Muscle layer of duodenum (tissue), 2 donors: ENCODE measurements around the gene SYNPO.

Experiments used
- H3K27ac ChIP-seq: one replicate; pipeline ENCODE4 v1.7.0; 2013; ENCODE audit warnings: mild to moderate bottlenecking, low read length
- H3K27me3 ChIP-seq: one replicate; pipeline ENCODE4 v1.7.0; 2013; ENCODE audit warnings: low read depth, mild to moderate bottlenecking, control low read depth, low read length
- H3K36me3 ChIP-seq, 2 donors: one replicate each; pipeline ENCODE4 v1.7.0; 2013; ENCODE audit warnings: low read length in 2 of 2, control low read depth in 1 of 2, mild to moderate bottlenecking in 1 of 2; ENCODE audit not compliant: insufficient read depth in 2 of 2, control insufficient read depth in 1 of 2
- H3K4me1 ChIP-seq, 2 donors: one replicate each; pipeline ENCODE4 v1.7.0; 2013; ENCODE audit warnings: low read length in 2 of 2, mild to moderate bottlenecking in 2 of 2, control low read depth in 1 of 2, moderate library complexity in 1 of 2; ENCODE audit not compliant: insufficient read depth in 2 of 2, control insufficient read depth in 1 of 2
- H3K4me3 ChIP-seq, 2 donors: one replicate each; pipeline ENCODE4 v1.7.0; 2013; ENCODE audit warnings: low read length in 2 of 2, low read depth in 1 of 2, mild to moderate bottlenecking in 1 of 2
- H3K9me3 ChIP-seq, 2 donors: one replicate each; pipeline ENCODE4 v1.7.0; 2013; ENCODE audit warnings: low read length in 2 of 2, control low read depth in 1 of 2, mild to moderate bottlenecking in 1 of 2; ENCODE audit not compliant: control insufficient read depth in 1 of 2
- donor health status: healthy.

The SYNPO gene

GRCh38 chr5:150645070-150645700 is 4.7 kb downstream of the SYNPO start:
- H3K27ac ChIP-seq = no peak overlapping the region
- no peak overlapping the region for H3K4me3 ChIP-seq
- peaks cover 9 to 23% of the 10 kb centered on the region in 2 donors for H3K36me3 ChIP-seq
- H3K9me3 ChIP-seq = no peaks in the 10 kb centered on the region
- H3K27me3 ChIP-seq = no peaks in the 10 kb centered on the region
- H3K4me1 ChIP-seq = peaks cover 45 to 65% of the 10 kb centered on the region in 2 donors

GRCh38 chr5:150647275-150648251 is 7.1 kb downstream of the SYNPO start:
- Histone ChIP-seq H3K27ac (peak overlapping the region; percentile 14), H3K4me3 (no peak overlapping the region), H3K27me3 (no peaks in the 10 kb centered on the region), H3K9me3 (no peaks in the 10 kb centered on the region), H3K36me3 (peaks cover 11 to 31% of the 10 kb centered on the region in 2 donors), H3K4me1 (peaks cover 27 to 63% of the 10 kb centered on the region in 2 donors)

- H3K27ac ChIP-seq = no peak overlapping the region
- H3K27me3 ChIP-seq = no peaks in the 10 kb centered on the region
- no peaks in the 10 kb centered on the region for H3K9me3 ChIP-seq
- H3K4me3 ChIP-seq = no peak overlapping the region
- H3K4me1 ChIP-seq = peaks cover 25 to 63% of the 10 kb centered on the region in 2 donors
- peaks cover 11 to 31% of the 10 kb centered on the region in 2 donors for H3K36me3 ChIP-seq
Observed at GRCh38 chr5:150648294-150649107, 8.0 kb downstream of the SYNPO start.

- Histone ChIP-seq H3K27me3 (no peaks in the 10 kb centered on the region), H3K4me1 (peaks cover 24 to 65% of the 10 kb centered on the region in 2 donors)
Observed at GRCh38 chr5:150649108-150650020, 8.9 kb downstream of the SYNPO start.

DNA sequence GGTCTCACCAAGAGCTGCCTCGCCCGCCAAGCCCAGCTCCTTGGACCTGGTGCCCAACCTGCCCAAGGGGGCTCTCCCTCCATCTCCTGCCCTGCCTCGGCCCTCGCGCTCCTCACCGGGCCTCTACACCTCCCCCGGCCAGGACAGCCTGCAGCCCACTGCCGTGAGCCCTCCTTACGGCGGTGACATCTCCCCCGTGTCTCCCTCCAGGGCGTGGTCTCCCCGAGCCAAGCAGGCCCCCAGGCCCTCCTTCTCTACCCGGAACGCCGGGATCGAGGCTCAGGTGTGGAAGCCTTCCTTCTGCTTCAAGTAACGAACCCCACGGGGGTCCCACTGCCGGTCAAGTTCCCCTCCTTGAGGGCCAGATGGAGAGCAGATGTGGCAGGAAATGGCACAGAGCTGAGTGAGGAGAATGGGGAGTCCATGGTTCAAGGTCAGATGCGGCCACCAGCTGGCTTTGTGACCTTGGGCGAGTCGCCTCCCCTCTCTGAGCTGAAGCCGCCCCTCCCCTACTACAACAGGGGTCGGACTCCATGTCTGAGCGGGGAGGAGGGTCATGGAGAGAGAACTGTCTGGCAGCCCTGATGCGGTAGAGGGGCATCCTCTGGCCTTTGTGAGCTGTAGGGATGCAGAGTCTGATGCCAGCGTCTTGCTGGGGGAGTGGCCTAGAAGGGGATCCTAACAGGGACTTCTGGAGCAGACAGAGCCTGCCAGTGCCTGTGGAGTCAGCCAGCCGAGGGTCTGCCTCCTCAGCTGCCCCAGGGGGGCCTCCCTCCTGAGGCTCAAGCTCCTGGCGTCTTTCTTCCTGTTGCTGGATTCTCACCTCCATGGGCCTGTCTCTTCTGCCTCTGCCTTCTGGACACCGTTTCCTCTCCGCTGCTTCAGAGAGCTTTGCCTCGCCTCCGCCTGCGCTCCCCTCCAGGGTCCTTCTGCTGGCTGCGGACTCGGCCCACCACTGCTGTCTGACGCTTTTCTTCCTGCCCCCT is 9.9 kb downstream of the SYNPO start:
- Histone ChIP-seq H3K9me3 (no peaks in the 10 kb centered on the region), H3K27me3 (no peaks in the 10 kb centered on the region), H3K4me3 (no peak overlapping the region), H3K4me1 (peaks cover 14 to 56% of the 10 kb centered on the region in 2 donors), H3K36me3 (peaks cover 11 to 31% of the 10 kb centered on the region in 2 donors), H3K27ac (no peak overlapping the region)

More at GRCh38 chr5:150649108-150650020, 8.9 kb downstream of the SYNPO start:
- Histone ChIP-seq H3K9me3 (no peaks in the 10 kb centered on the region), H3K27ac (no peak overlapping the region), H3K4me3 (no peak overlapping the region), H3K36me3 (peaks cover 11 to 31% of the 10 kb centered on the region in 2 donors)

- Histone ChIP-seq H3K4me3 (no peak overlapping the region), H3K9me3 (no peaks in the 10 kb centered on the region), H3K27ac (no peak overlapping the region), H3K27me3 (no peaks in the 10 kb centered on the region), H3K4me1 (peaks cover 12 to 61% of the 10 kb centered on the region in 2 donors), H3K36me3 (peaks cover 11 to 31% of the 10 kb centered on the region in 2 donors)
Observed at GRCh38 chr5:150651382-150651781, 10.9 kb downstream of the SYNPO start.

- peaks cover 12 to 61% of the 10 kb centered on the region in 2 donors for H3K4me1 ChIP-seq
- peaks cover 11 to 31% of the 10 kb centered on the region in 2 donors for H3K36me3 ChIP-seq
- H3K9me3 ChIP-seq = no peaks in the 10 kb centered on the region
- no peak overlapping the region for H3K4me3 ChIP-seq
- no peaks in the 10 kb centered on the region for H3K27me3 ChIP-seq
- no peak overlapping the region for H3K27ac ChIP-seq
Observed at GRCh38 chr5:150651924-150652671, 11.6 kb downstream of the SYNPO start.

- Histone ChIP-seq H3K4me1 (peaks cover 11 to 69% of the 10 kb centered on the region in 2 donors), H3K27ac (no peak overlapping the region), H3K4me3 (no peak overlapping the region), H3K9me3 (no peaks in the 10 kb centered on the region), H3K27me3 (no peaks in the 10 kb centered on the region), H3K36me3 (peaks cover 8 to 27% of the 10 kb centered on the region in 2 donors)
Observed at GRCh38 chr5:150653145-150653761, 12.8 kb downstream of the SYNPO start.
